B cell (primary cell): ENCODE data around the gene CTDSPL2. TPM values are rescaled to one million over a fixed set of nuclear protein-coding genes. Genes with fewer than 3 reads are reported as not detected.

Experiments
- ATAC-seq: fragments of 200-7000 bp; cut with Tn5 transposase; one replicate; pipeline ENCODE4 v1.10.0; 2021; ENCODE audit warnings: low read depth, mild to moderate bottlenecking, moderate number of reproducible peaks, moderate library complexity
- CTCF ChIA-PET: fragments of 350-600 bp; sonication (Branson Sonifier 250); formaldehyde crosslinking; loops from one replicate; lab custom pipeline; 2021; ENCODE audit warnings: antibody characterized with exemption, inconsistent platforms; lab: Charles Lee
- POLR2A ChIA-PET: fragments of 350-600 bp; sonication (Branson Sonifier 250); formaldehyde crosslinking; loops from one replicate; lab custom pipeline; 2021; ENCODE audit warnings: antibody characterized with exemption; lab: Charles Lee
- DNase-seq: peaks from one replicate; pipeline ENCODE4 v3.0.0; 2013
- H2AFZ ChIP-seq: 2 replicates; pipeline ENCODE4 v1.6.1; 2012; ENCODE audit warnings: mild to moderate bottlenecking, low read depth, low read length; ENCODE audit not compliant: insufficient read depth, poor library complexity, severe bottlenecking
- H3K27ac ChIP-seq, 2 donors: 1 replicate in 1 of 2; 2 replicates in 1 of 2; pipeline ENCODE4 v1.5.1; 2012 to 2013; ENCODE audit warnings: low read length in 2 of 2, mild to moderate bottlenecking in 2 of 2, moderate library complexity in 1 of 2
- H3K27me3 ChIP-seq, 4 experiments: fragments of 200-600 bp in 1 of 4; sonication (generic) in 1 of 4; replicated peaks in 1 of 4; 1 replicate in 2 of 4; 2 replicates in 2 of 4; pipeline versions ENCODE4 v1.6.1 to v1.7.0; 2013 to 2016; ENCODE audit warnings: low read length in 3 of 4, mild to moderate bottlenecking in 2 of 4, mixed read lengths in 1 of 4, moderate library complexity in 1 of 4; ENCODE audit not compliant: insufficient read depth in 4 of 4, control insufficient read depth in 3 of 4; ENCODE audit errors: control extremely low read depth in 1 of 4
- H3K36me3 ChIP-seq, 2 experiments: replicated peaks in 1 of 2; 1 replicate in 1 of 2; 2 replicates in 1 of 2; pipeline versions ENCODE4 v1.6.1 to v1.7.1; 2013; ENCODE audit warnings: low read length in 1 of 2; ENCODE audit not compliant: insufficient read depth in 2 of 2, control insufficient read depth in 1 of 2; ENCODE audit errors: control extremely low read depth in 1 of 2, extremely low read depth in 1 of 2
- H3K4me1 ChIP-seq, 2 donors: fragments of 200-600 bp in 1 of 2; sonication (generic) in 1 of 2; 1 replicate in 1 of 2; 2 replicates in 1 of 2; pipeline versions ENCODE4 v1.5.1 to v1.6.1; 2013 to 2017; ENCODE audit warnings: low read length in 2 of 2; ENCODE audit not compliant: control insufficient read depth in 2 of 2, insufficient read depth in 2 of 2
- H3K4me2 ChIP-seq: replicated peaks from 2 replicates; pipeline ENCODE3; 2012; ENCODE audit warnings: mild to moderate bottlenecking, low read depth, low read length; ENCODE audit not compliant: poor library complexity, severe bottlenecking
- H3K4me3 ChIP-seq, 5 experiments: fragments of 200-600 bp in 1 of 5; sonication (generic) in 1 of 5; 1 replicate in 3 of 5; 2 replicates in 2 of 5; pipeline versions ENCODE4 v1.5.1 to v1.7.0; 2011 to 2016; ENCODE audit warnings: low read length in 4 of 5, mild to moderate bottlenecking in 4 of 5, low read depth in 2 of 5, control low read depth in 1 of 5, moderate library complexity in 1 of 5; ENCODE audit not compliant: insufficient read depth in 1 of 5; ENCODE audit errors: control extremely low read depth in 1 of 5, extremely low read depth in 1 of 5
- H3K79me2 ChIP-seq: fragments of 200-600 bp; sonication (generic); one replicate; pipeline ENCODE4 v1.6.0; 2016; ENCODE audit warnings: low read length; ENCODE audit not compliant: control insufficient read depth, insufficient read depth
- H3K9ac ChIP-seq: fragments of 200-600 bp; sonication (generic); 2 replicates; pipeline ENCODE4 v1.6.1; 2017; ENCODE audit warnings: mild to moderate bottlenecking, low read length, moderate library complexity
- H3K9me3 ChIP-seq, 3 donors: one replicate each; pipeline versions ENCODE4 v1.6.1 to v1.7.1; 2013; ENCODE audit warnings: low read length in 2 of 3; ENCODE audit not compliant: control insufficient read depth in 2 of 3, insufficient read depth in 1 of 3; ENCODE audit errors: control extremely low read depth in 1 of 3
- H4K20me1 ChIP-seq: 2 replicates; pipeline ENCODE4 v1.6.0; 2012; ENCODE audit warnings: mild to moderate bottlenecking, low read length; ENCODE audit not compliant: insufficient read depth, control insufficient read depth, poor library complexity, severe bottlenecking
- H3K27ac Mint-ChIP-seq: one replicate; pipeline ENCODE4 v1.8.0; 2021; ENCODE audit warnings: mixed read lengths
- H3K27me3 Mint-ChIP-seq: one replicate; pipeline ENCODE4 v1.8.0; 2021; ENCODE audit warnings: mixed read lengths
- H3K4me1 Mint-ChIP-seq: one replicate; pipeline ENCODE4 v1.8.0; 2021; ENCODE audit warnings: mixed read lengths
- H3K4me3 Mint-ChIP-seq: one replicate; pipeline ENCODE4 v1.8.0; 2021; ENCODE audit warnings: mixed read lengths
- H3K9me3 Mint-ChIP-seq: one replicate; pipeline ENCODE4 v1.8.0; 2022; ENCODE audit warnings: mixed read lengths; ENCODE audit not compliant: insufficient read depth
- CTCF ChIP-seq: fragments of 200-600 bp; IDR thresholded peaks from one replicate; pipeline ENCODE4 v1.8.0; 2022; ENCODE audit warnings: antibody characterized with exemption, mild to moderate bottlenecking
- EZH2 ChIP-seq: IDR thresholded peaks from 2 replicates; pipeline ENCODE4 v1.6.1; 2012; ENCODE audit warnings: borderline replicate concordance, low read depth, mild to moderate bottlenecking, moderate library complexity, low read length; ENCODE audit not compliant: insufficient read depth, poor library complexity, severe bottlenecking
- WGBS: methylation state at CpG from one replicate; pipeline ENCODE4 v1.1.5; 2013; ENCODE audit warnings: missing lambda C conversion rate; ENCODE audit not compliant: insufficient coverage; 5-methylcytosine and 5-hydroxymethylcytosine counted together
- intact Hi-C: fragments of 100-400 bp; cut with micrococcal nuclease; formaldehyde crosslinking; loops from one replicate; pipeline ENCODE4 v1.10.0; 2022
- polyA plus RNA-seq: library from polyadenylated mRNA; depleted of rRNA; stranded (reverse); fragments of >200 nt; gene quantifications from 2 replicates; pipeline ENCODE4 v1.2.3, GENCODE V29; 2012
- total RNA-seq, 2 donors: library from RNA; stranded (reverse); fragments of 120-200 nt in 1 of 2; gene quantifications; 1 replicate in 1 of 2; 2 replicates in 1 of 2; pipeline versions ENCODE4 v1.2.3 to v1.2.4, GENCODE V29; 2013 to 2022

The CTDSPL2 gene
- total and polyA plus RNA-seq, 2 donors (not counting 1 experiment from before 2014, with no cell fraction given) = 17.8 to 84.1 TPM

- Histone ChIP-seq H3K79me2 (no peaks in the 10 kb centered on the region), H4K20me1 (no peaks in the 10 kb centered on the region), H3K4me1 (no peaks in the 10 kb centered on the region), H3K9me3 (no peaks in the 10 kb centered on the region), H3K36me3 (peaks cover 0 to 45% of the 10 kb centered on the region in 2 experiments), H3K27ac (no peak overlapping the region), H3K9ac (no peak overlapping the region), H3K27me3 (no peaks in the 10 kb centered on the region), H2AFZ (no peak overlapping the region), H3K4me3 (no peak overlapping the region), H3K4me2 (no peak overlapping the region)
- no peak overlapping the region for H3K4me3 Mint-ChIP-seq
- no peak for DNase-seq
- TF ChIP-seq EZH2 (no peak), CTCF (no peak)
- WGBS = no CpG with 5 or more reads among the region's 8 CpGs
- no peaks in the 10 kb centered on the region for H3K9me3 Mint-ChIP-seq
- ChIA-PET POLR2A (no interaction called here), CTCF (no interaction called here)
- no peak for ATAC-seq
- H3K27me3 Mint-ChIP-seq = no peaks in the 10 kb centered on the region
- H3K27ac Mint-ChIP-seq = no peak overlapping the region
- peaks cover 1% of the 10 kb centered on the region for H3K4me1 Mint-ChIP-seq
- intact Hi-C loops = no loop called here
Measured at GRCh38 chr15:44495562-44495961, 68.1 kb downstream of the CTDSPL2 start.

- Histone ChIP-seq H3K4me1 (no peaks in the 10 kb centered on the region), H3K36me3 (peaks cover 3 to 30% of the 10 kb centered on the region in 2 experiments), H3K27me3 (no peaks in the 10 kb centered on the region), H3K79me2 (no peaks in the 10 kb centered on the region), H4K20me1 (no peaks in the 10 kb centered on the region), H3K27ac (no peak overlapping the region), H3K4me3 (no peak overlapping the region), H3K9ac (no peak overlapping the region), H2AFZ (no peak overlapping the region), H3K4me2 (no peak overlapping the region), H3K9me3 (no peaks in the 10 kb centered on the region)
- no peaks in the 10 kb centered on the region for H3K27me3 Mint-ChIP-seq
- 100% methylated on average over 1 of the region's 3 CpGs for WGBS
- TF ChIP-seq EZH2 = no peak
- no peak for TF ChIP-seq CTCF
- H3K9me3 Mint-ChIP-seq = no peaks in the 10 kb centered on the region
- intact Hi-C loops = loop anchor here (5.0 kb wide), 1 partner anchor 233 kb away; no protein-coding TSS in a partner anchor
- DNase-seq = no peak
- no peak for ATAC-seq
- POLR2A ChIA-PET = no interaction called here
- CTCF ChIA-PET = interaction anchor here (0.6 to 1.6 kb wide), 10 partner anchors 10 to 600 kb away, joined by 3 to 9 read pairs (median 3); no protein-coding TSS in a partner anchor
- H3K4me3 Mint-ChIP-seq = no peak overlapping the region
- H3K27ac Mint-ChIP-seq = no peak overlapping the region
- H3K4me1 Mint-ChIP-seq = peaks cover 2% of the 10 kb centered on the region
Measured at GRCh38 chr15:44500555-44500954, 73.1 kb downstream of the CTDSPL2 start.
